ENCODE data around the gene ANKFY1.

Gene ANKFY1

GRCh38 chr17:4221163-4221562 lies 42.6 kb downstream of the ANKFY1 start:
- peaks cover 2 to 21% (median 12%) of the 10 kb centered on the region in 4 experiments for H3K36me3 ChIP-seq (ENCODE audit: control insufficient read depth in 4 of 4, insufficient read depth in 4 of 4, low read length in 3 of 4)
- no peak overlapping the region for H3K4me3 ChIP-seq (ENCODE audit: control insufficient read depth in 1 of 7, extremely low read depth in 1 of 7, insufficient read depth in 4 of 7, low read depth in 2 of 7, low read length in 6 of 7)
- ChIA-PET POLR2A (no interaction called here), CTCF (no interaction called here)
- H3K27me3 ChIP-seq (replicated peaks in 2 of 5; ENCODE audit: control insufficient read depth in 4 of 5, insufficient read depth in 5 of 5, low read length in 4 of 5) = no peaks in the 10 kb centered on the region
- WGBS (ENCODE audit: insufficient coverage) = 92% methylated on average over 4 of the region's 4 CpGs
- DNase-seq = no peak
- H3K27ac ChIP-seq (ENCODE audit: insufficient read depth in 1 of 2, low read depth in 1 of 2, low read length in 2 of 2, poor library complexity in 1 of 2, severe bottlenecking in 2 of 2) = no peak overlapping the region
- no peaks in the 10 kb centered on the region for H3K9me3 ChIP-seq (ENCODE audit: control extremely low read depth in 1 of 5, control insufficient read depth in 4 of 5, insufficient read depth in 2 of 5, low read depth in 1 of 5, low read length in 4 of 5)
- no peaks in the 10 kb centered on the region for H3K4me1 ChIP-seq (ENCODE audit: control extremely low read depth in 1 of 4, control insufficient read depth in 4 of 4, insufficient read depth in 4 of 4, low read length in 3 of 4)

DNA sequence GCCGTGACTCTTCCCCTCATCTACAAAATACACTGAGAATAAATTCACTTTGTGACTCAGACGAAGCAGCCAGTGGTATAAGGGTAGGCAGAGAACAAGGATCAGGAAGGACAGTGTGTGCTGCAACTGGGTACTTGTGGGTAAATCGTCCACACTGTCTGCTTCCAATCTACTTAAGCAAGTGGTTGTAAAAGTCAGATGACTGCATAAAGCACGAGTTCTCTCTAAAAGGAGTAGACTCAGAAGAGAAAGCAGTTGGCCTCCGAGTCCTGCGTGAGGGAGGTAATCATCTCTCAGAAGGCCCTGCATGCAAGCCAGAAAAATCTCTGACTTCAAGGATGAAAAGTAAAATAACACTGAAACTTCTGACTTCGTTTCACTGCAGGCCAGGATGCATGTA lies 43.1 kb downstream of the ANKFY1 start:
- DNase-seq = no peak
- ChIA-PET CTCF (interaction anchor here (2.5 kb wide), 1 partner anchor 196 kb away, joined by 8 read pairs; no protein-coding TSS in a partner anchor), POLR2A (interaction anchor here (0.6 kb wide), 1 partner anchor 32 kb away, joined by 3 read pairs; no protein-coding TSS in a partner anchor)
- Histone ChIP-seq H3K36me3 (ENCODE audit: control insufficient read depth in 4 of 4, insufficient read depth in 4 of 4, low read length in 3 of 4) (peaks cover 5 to 22% (median 12%) of the 10 kb centered on the region in 4 experiments), H3K4me3 (ENCODE audit: control insufficient read depth in 1 of 7, extremely low read depth in 1 of 7, insufficient read depth in 4 of 7, low read depth in 2 of 7, low read length in 6 of 7) (no peak overlapping the region), H3K27ac (ENCODE audit: insufficient read depth in 1 of 2, low read depth in 1 of 2, low read length in 2 of 2, poor library complexity in 1 of 2, severe bottlenecking in 2 of 2) (no peak overlapping the region), H3K9me3 (ENCODE audit: control extremely low read depth in 1 of 5, control insufficient read depth in 4 of 5, insufficient read depth in 2 of 5, low read depth in 1 of 5, low read length in 4 of 5) (no peaks in the 10 kb centered on the region), H3K4me1 (ENCODE audit: control extremely low read depth in 1 of 4, control insufficient read depth in 4 of 4, insufficient read depth in 4 of 4, low read length in 3 of 4) (no peaks in the 10 kb centered on the region), H3K27me3 (replicated peaks in 2 of 5; ENCODE audit: control insufficient read depth in 4 of 5, insufficient read depth in 5 of 5, low read length in 4 of 5) (no peaks in the 10 kb centered on the region)
- WGBS (ENCODE audit: insufficient coverage) = 97% methylated on average over 6 of the region's 7 CpGs

- no peak for DNase-seq
- Histone ChIP-seq H3K36me3 (ENCODE audit: control insufficient read depth in 4 of 4, insufficient read depth in 4 of 4, low read length in 3 of 4) (peaks cover 5 to 26% (median 12%) of the 10 kb centered on the region in 4 experiments), H3K27me3 (replicated peaks in 2 of 5; ENCODE audit: control insufficient read depth in 4 of 5, insufficient read depth in 5 of 5, low read length in 4 of 5) (no peaks in the 10 kb centered on the region), H3K9me3 (ENCODE audit: control extremely low read depth in 1 of 5, control insufficient read depth in 4 of 5, insufficient read depth in 2 of 5, low read depth in 1 of 5, low read length in 4 of 5) (no peaks in the 10 kb centered on the region), H3K4me1 (ENCODE audit: control extremely low read depth in 1 of 4, control insufficient read depth in 4 of 4, insufficient read depth in 4 of 4, low read length in 3 of 4) (no peaks in the 10 kb centered on the region), H3K4me3 (ENCODE audit: control insufficient read depth in 1 of 7, extremely low read depth in 1 of 7, insufficient read depth in 4 of 7, low read depth in 2 of 7, low read length in 6 of 7) (no peak overlapping the region), H3K27ac (ENCODE audit: insufficient read depth in 1 of 2, low read depth in 1 of 2, low read length in 2 of 2, poor library complexity in 1 of 2, severe bottlenecking in 2 of 2) (no peak overlapping the region)
- WGBS (ENCODE audit: insufficient coverage) = 100% methylated on average over 2 of the region's 3 CpGs
- ChIA-PET POLR2A (interaction anchor here (1.1 kb wide), 1 partner anchor 25 kb away, joined by 3 read pairs; no protein-coding TSS in a partner anchor), CTCF (interaction anchor here (0.8 to 2.5 kb wide), 4 partner anchors 34 to 197 kb away, joined by 3 to 8 read pairs (median 3); no protein-coding TSS in a partner anchor)
Measured at GRCh38 chr17:4219241-4219640, 44.5 kb downstream of the ANKFY1 start.

DNA sequence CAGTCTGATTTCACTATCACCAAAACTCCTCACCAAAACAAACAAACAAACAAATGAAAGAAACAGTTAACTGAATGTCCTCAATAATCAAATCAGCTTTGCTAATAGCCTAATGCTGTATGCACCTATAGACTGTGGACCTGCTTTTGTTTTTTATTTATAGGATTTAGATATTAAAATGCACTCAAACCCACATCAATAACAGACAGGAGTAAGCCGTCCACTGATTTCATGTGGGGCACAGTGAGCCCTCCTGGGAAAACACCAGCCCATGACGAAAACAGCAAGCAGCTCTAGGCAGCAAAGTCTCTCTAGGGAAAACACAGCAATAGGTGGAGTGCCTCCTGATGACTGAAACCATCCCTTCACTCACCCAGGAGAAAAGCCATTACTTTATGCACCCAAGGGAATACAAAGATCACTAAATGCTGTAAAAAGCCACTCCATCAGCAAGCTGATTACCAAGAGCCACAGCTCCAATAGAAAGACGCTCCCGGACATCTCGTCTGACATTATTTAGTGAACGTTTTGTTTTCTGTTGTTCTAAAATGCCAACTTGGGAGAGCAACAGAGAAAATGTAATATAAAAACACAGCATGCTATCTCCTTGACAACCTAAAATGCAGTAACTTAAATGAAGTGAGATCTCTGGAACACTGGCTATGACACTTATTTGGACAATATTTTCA lies 47.8 kb downstream of the ANKFY1 start:
- WGBS (ENCODE audit: insufficient coverage) = 100% methylated on average over 6 of the region's 6 CpGs

DNA sequence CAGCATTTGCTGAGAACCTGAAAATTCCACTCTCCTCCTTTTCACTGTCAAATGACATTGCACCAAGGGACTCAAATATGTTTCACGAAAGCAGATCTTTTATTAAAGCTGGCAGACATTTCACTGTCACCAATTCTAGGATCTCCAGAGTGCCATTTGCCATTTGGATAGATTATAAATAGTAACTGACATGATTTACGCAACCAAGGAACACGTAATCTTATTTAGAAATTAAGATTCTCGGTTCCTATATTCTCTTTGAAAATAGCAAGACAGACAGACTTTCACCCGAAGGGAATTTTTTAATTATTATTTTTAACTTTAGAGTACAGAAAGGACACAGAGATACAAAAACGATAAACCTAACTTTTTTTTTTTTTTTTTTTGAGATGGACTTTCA lies 49.6 kb downstream of the ANKFY1 start:
- Histone ChIP-seq H3K36me3 (ENCODE audit: control insufficient read depth in 4 of 4, insufficient read depth in 4 of 4, low read length in 3 of 4) (peaks cover 9 to 33% (median 17%) of the 10 kb centered on the region in 4 experiments), H3K27ac (ENCODE audit: insufficient read depth in 1 of 2, low read depth in 1 of 2, low read length in 2 of 2, poor library complexity in 1 of 2, severe bottlenecking in 2 of 2) (no peak overlapping the region), H3K27me3 (replicated peaks in 2 of 5; ENCODE audit: control insufficient read depth in 4 of 5, insufficient read depth in 5 of 5, low read length in 4 of 5) (peaks cover 0 to 25% (median 4%) of the 10 kb centered on the region in 5 experiments), H3K4me3 (ENCODE audit: control insufficient read depth in 1 of 7, extremely low read depth in 1 of 7, insufficient read depth in 4 of 7, low read depth in 2 of 7, low read length in 6 of 7) (no peak overlapping the region), H3K4me1 (ENCODE audit: control extremely low read depth in 1 of 4, control insufficient read depth in 4 of 4, insufficient read depth in 4 of 4, low read length in 3 of 4) (no peaks in the 10 kb centered on the region), H3K9me3 (ENCODE audit: control extremely low read depth in 1 of 5, control insufficient read depth in 4 of 5, insufficient read depth in 2 of 5, low read depth in 1 of 5, low read length in 4 of 5) (no peaks in the 10 kb centered on the region)
- CTCF ChIA-PET = interaction anchor here (1.1 to 6.7 kb wide), 5 partner anchors 8 to 205 kb away, joined by 3 to 30 read pairs (median 6); no protein-coding TSS in a partner anchor
- 83% methylated on average over 1 of the region's 6 CpGs for WGBS (ENCODE audit: insufficient coverage)
- DNase-seq = no peak
- POLR2A ChIA-PET = no interaction called here

More for the DNA sequence above, 47.8 kb downstream of the ANKFY1 start:
- H3K36me3 ChIP-seq (ENCODE audit: control insufficient read depth in 4 of 4, insufficient read depth in 4 of 4, low read length in 3 of 4) = peaks cover 0 to 26% (median 13%) of the 10 kb centered on the region in 4 experiments
- ChIA-PET CTCF (interaction anchor here (0.8 to 6.7 kb wide), 22 partner anchors 10 to 322 kb away, joined by 3 to 30 read pairs (median 5); partner anchors contain the start of gene UBE2G1), POLR2A (no interaction called here)
- H3K4me3 ChIP-seq (ENCODE audit: control insufficient read depth in 1 of 7, extremely low read depth in 1 of 7, insufficient read depth in 4 of 7, low read depth in 2 of 7, low read length in 6 of 7) = no peak overlapping the region
- no peaks in the 10 kb centered on the region for H3K4me1 ChIP-seq (ENCODE audit: control extremely low read depth in 1 of 4, control insufficient read depth in 4 of 4, insufficient read depth in 4 of 4, low read length in 3 of 4)
- no peaks in the 10 kb centered on the region for H3K9me3 ChIP-seq (ENCODE audit: control extremely low read depth in 1 of 5, control insufficient read depth in 4 of 5, insufficient read depth in 2 of 5, low read depth in 1 of 5, low read length in 4 of 5)
- peaks cover 0 to 12% (median 2%) of the 10 kb centered on the region in 5 experiments for H3K27me3 ChIP-seq (replicated peaks in 2 of 5; ENCODE audit: control insufficient read depth in 4 of 5, insufficient read depth in 5 of 5, low read length in 4 of 5)
- DNase-seq = no peak
- H3K27ac ChIP-seq (ENCODE audit: insufficient read depth in 1 of 2, low read depth in 1 of 2, low read length in 2 of 2, poor library complexity in 1 of 2, severe bottlenecking in 2 of 2) = no peak overlapping the region

- no peak overlapping the region for H3K27ac ChIP-seq (ENCODE audit: insufficient read depth in 1 of 2, low read depth in 1 of 2, low read length in 2 of 2, poor library complexity in 1 of 2, severe bottlenecking in 2 of 2)
- CTCF ChIA-PET = interaction anchor here (1.2 kb wide), 1 partner anchor 206 kb away, joined by 3 read pairs; no protein-coding TSS in a partner anchor
- 100% methylated on average over 3 of the region's 7 CpGs for WGBS (ENCODE audit: insufficient coverage)
- no peaks in the 10 kb centered on the region for H3K9me3 ChIP-seq (ENCODE audit: control extremely low read depth in 1 of 5, control insufficient read depth in 4 of 5, insufficient read depth in 2 of 5, low read depth in 1 of 5, low read length in 4 of 5)
- POLR2A ChIA-PET = interaction anchor here (0.6 to 0.7 kb wide), 2 partner anchors 10 to 297 kb away, joined by 3 to 4 read pairs; no protein-coding TSS in a partner anchor
- peaks cover 0 to 41% (median 14%) of the 10 kb centered on the region in 5 experiments for H3K27me3 ChIP-seq (replicated peaks in 2 of 5; ENCODE audit: control insufficient read depth in 4 of 5, insufficient read depth in 5 of 5, low read length in 4 of 5)
- H3K36me3 ChIP-seq (ENCODE audit: control insufficient read depth in 4 of 4, insufficient read depth in 4 of 4, low read length in 3 of 4) = peaks cover 19 to 60% (median 41%) of the 10 kb centered on the region in 4 experiments
- DNase-seq = no peak
- peaks cover 0 to 8% (median 7%) of the 10 kb centered on the region in 4 experiments for H3K4me1 ChIP-seq (ENCODE audit: control extremely low read depth in 1 of 4, control insufficient read depth in 4 of 4, insufficient read depth in 4 of 4, low read length in 3 of 4)
- no peak overlapping the region for H3K4me3 ChIP-seq (ENCODE audit: control insufficient read depth in 1 of 7, extremely low read depth in 1 of 7, insufficient read depth in 4 of 7, low read depth in 2 of 7, low read length in 6 of 7)
Measured at GRCh38 chr17:4209611-4210010, 54.2 kb downstream of the ANKFY1 start.

GRCh38 chr17:4208238-4208637 lies 55.5 kb downstream of the ANKFY1 start:
- Histone ChIP-seq H3K27me3 (replicated peaks in 2 of 5; ENCODE audit: control insufficient read depth in 4 of 5, insufficient read depth in 5 of 5, low read length in 4 of 5) (peaks cover 0 to 45% (median 21%) of the 10 kb centered on the region in 5 experiments), H3K4me1 (ENCODE audit: control extremely low read depth in 1 of 4, control insufficient read depth in 4 of 4, insufficient read depth in 4 of 4, low read length in 3 of 4) (peaks cover 0 to 8% (median 7%) of the 10 kb centered on the region in 4 experiments), H3K4me3 (ENCODE audit: control insufficient read depth in 1 of 7, extremely low read depth in 1 of 7, insufficient read depth in 4 of 7, low read depth in 2 of 7, low read length in 6 of 7) (no peak overlapping the region), H3K36me3 (ENCODE audit: control insufficient read depth in 4 of 4, insufficient read depth in 4 of 4, low read length in 3 of 4) (peaks cover 21 to 66% (median 47%) of the 10 kb centered on the region in 4 experiments), H3K27ac (ENCODE audit: insufficient read depth in 1 of 2, low read depth in 1 of 2, low read length in 2 of 2, poor library complexity in 1 of 2, severe bottlenecking in 2 of 2) (no peak overlapping the region), H3K9me3 (ENCODE audit: control extremely low read depth in 1 of 5, control insufficient read depth in 4 of 5, insufficient read depth in 2 of 5, low read depth in 1 of 5, low read length in 4 of 5) (no peaks in the 10 kb centered on the region)
- DNase-seq = no peak
- ChIA-PET POLR2A (no interaction called here), CTCF (interaction anchor here (1.4 kb wide), 1 partner anchor 205 kb away, joined by 3 read pairs; no protein-coding TSS in a partner anchor)
- WGBS (ENCODE audit: insufficient coverage) = 82% methylated on average over 4 of the region's 4 CpGs
